ENCODE data around the gene WDSUB1. TPM values are rescaled to one million over a fixed set of nuclear protein-coding genes. Genes with fewer than 3 reads are reported as not detected.

WDSUB1 gene
- polyA plus RNA-seq, 1 of the 3 experiments (the other 2 are of a cell fraction) = 5.3 TPM

DNA sequence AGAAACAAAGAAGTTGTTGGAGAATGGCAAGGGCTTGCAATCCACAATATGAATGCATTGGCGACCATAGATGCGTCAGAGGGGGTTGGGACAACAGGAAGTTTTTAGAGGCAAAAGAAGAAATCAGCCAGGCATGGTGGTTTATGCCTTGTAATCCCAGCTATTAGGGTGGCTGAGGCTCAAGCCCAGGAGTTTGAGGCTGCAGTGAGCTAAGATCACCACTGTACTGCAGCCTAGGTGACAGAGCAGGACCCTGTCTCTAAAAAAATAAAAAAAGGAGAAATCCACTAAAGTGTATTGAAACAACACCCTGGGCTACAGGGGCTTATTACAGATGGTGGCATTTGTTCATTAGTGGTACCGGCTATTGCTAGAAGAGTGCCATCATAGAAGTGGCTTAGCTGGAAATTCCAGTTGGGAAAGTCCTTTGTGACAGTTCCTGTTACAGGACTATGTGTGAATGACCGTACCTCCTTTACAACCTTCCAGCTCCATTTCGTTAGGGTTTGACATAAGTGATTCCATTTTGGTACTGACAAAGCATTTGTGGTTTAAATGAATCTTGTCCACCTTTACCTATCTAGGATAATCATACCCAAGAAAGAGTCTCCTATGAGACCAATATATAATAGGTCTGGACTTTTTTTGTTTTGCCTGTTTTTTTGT lies 10.7 kb upstream of the WDSUB1 start:
- no peaks in the 10 kb centered on the region for H3K9me3 ChIP-seq
- H3K9me2 ChIP-seq = no peaks in the 10 kb centered on the region
- H3K4me3 ChIP-seq (ENCODE audit: low read depth in 2 of 2, low read length in 1 of 2) = no peak overlapping the region
- ChIA-PET POLR2A (no interaction called here), CTCF (interaction anchor here (1.2 kb wide), 1 partner anchor 17 kb away, joined by 3 read pairs; no protein-coding TSS in a partner anchor)
- no peak overlapping the region for H3K9ac ChIP-seq
- H3F3A ChIP-seq (replicated peaks; ENCODE audit: insufficient read depth) = no peaks in the 10 kb centered on the region
- DNase-seq = no peak
- H3K27me3 ChIP-seq (ENCODE audit: insufficient read depth) = no peaks in the 10 kb centered on the region
- H3K4me2 ChIP-seq = no peak overlapping the region
- TF ChIP-seq JUND (IDR thresholded peaks at IDR 0.05) (no peak), GATA2 (CRISPR knock-in tag; IDR thresholded peaks at IDR 0.05) (no peak), FOXM1 (IDR thresholded peaks at IDR 0.05; ENCODE audit: low read depth) (no peak), MXI1 (IDR thresholded peaks at IDR 0.05; ENCODE audit: low read depth, low read length) (no peak), SMC3 (IDR thresholded peaks at IDR 0.05; ENCODE audit: low read depth, low read length) (no peak), ELF1 (IDR thresholded peaks at IDR 0.05) (no peak), FOSL2 (IDR thresholded peaks at IDR 0.05; ENCODE audit: borderline replicate concordance, low read depth) (no peak), RAD21 (IDR thresholded peaks at IDR 0.05; ENCODE audit: low read length) (no peak), RCOR1 (IDR thresholded peaks at IDR 0.05; ENCODE audit: low read length) (no peak), NFIC (IDR thresholded peaks at IDR 0.05; ENCODE audit: borderline replicate concordance) (no peak), PBX3 (IDR thresholded peaks at IDR 0.05) (no peak), EZH2phosphoT487 (IDR thresholded peaks at IDR 0.05; ENCODE audit: borderline replicate concordance, low read depth) (no peak), ZBTB33 (IDR thresholded peaks at IDR 0.05; ENCODE audit: borderline replicate concordance, low read depth) (no peak), CHD2 (IDR thresholded peaks at IDR 0.05; ENCODE audit: low read length, partially characterized antibody) (no peak), TAF1 (IDR thresholded peaks at IDR 0.05; ENCODE audit: borderline replicate concordance, low read depth, low read length) (no peak), MEF2A (IDR thresholded peaks at IDR 0.05; ENCODE audit: borderline replicate concordance, low read depth) (no peak), SIN3A (IDR thresholded peaks at IDR 0.05; ENCODE audit: borderline replicate concordance, low read depth, low read length) (no peak), RFX5 (IDR thresholded peaks at IDR 0.05; ENCODE audit: low read length) (no peak), TEAD4 (IDR thresholded peaks at IDR 0.05; ENCODE audit: borderline replicate concordance, insufficient read depth) (no peak)
- TF ChIP-seq, protein P1, sequence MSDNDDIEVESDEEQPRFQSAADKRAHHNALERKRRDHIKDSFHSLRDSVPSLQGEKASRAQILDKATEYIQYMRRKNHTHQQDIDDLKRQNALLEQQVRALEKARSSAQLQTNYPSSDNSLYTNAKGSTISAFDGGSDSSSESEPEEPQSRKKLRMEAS (IDR thresholded peaks at IDR 0.05; ENCODE audit: low read depth) = no peak
- H3K27ac ChIP-seq (ENCODE audit: low read depth in 2 of 2, low read length in 1 of 2) = no peak overlapping the region
- H3K36me3 ChIP-seq (replicated peaks in 1 of 2; ENCODE audit: control insufficient read depth in 1 of 2, insufficient read depth in 2 of 2, low read length in 1 of 2) = no peaks in the 10 kb centered on the region
- H3K4me1 ChIP-seq (ENCODE audit: control insufficient read depth in 1 of 2, insufficient read depth in 2 of 2, low read depth in 1 of 2, low read length in 1 of 2) = no peaks in the 10 kb centered on the region
- WGBS (ENCODE audit: low lambda C conversion rate) = 91% methylated on average over 5 of the region's 5 CpGs
- H3K79me2 ChIP-seq (ENCODE audit: insufficient read depth) = no peaks in the 10 kb centered on the region
- no peak overlapping the region for H2AFZ ChIP-seq (ENCODE audit: low read depth)
- H4K20me1 ChIP-seq (ENCODE audit: insufficient read depth) = no peaks in the 10 kb centered on the region
